Mesodermal cell (in vitro differentiated cells): ENCODE data around the gene MYH7B.

Experiments
- H3K27ac ChIP-seq: 2 replicates; pipeline ENCODE4 v1.7.0; 2013; ENCODE audit warnings: mild to moderate bottlenecking, low read depth, low read length, moderate library complexity; ENCODE audit not compliant: severe bottlenecking
- H3K36me3 ChIP-seq: 2 replicates; pipeline ENCODE4 v1.7.1; 2013; ENCODE audit warnings: mild to moderate bottlenecking, low read length, moderate library complexity; ENCODE audit not compliant: control insufficient read depth, insufficient read depth
- H3K4me1 ChIP-seq: one replicate; pipeline ENCODE4 v1.7.1; 2013; ENCODE audit warnings: mild to moderate bottlenecking, low read length; ENCODE audit not compliant: insufficient read depth, control insufficient read depth, poor library complexity, severe bottlenecking
- H3K4me3 ChIP-seq: 2 replicates; pipeline ENCODE4 v1.7.0; 2013; ENCODE audit warnings: low read length, control low read depth, mild to moderate bottlenecking; ENCODE audit not compliant: insufficient read depth, poor library complexity, severe bottlenecking; ENCODE audit errors: extremely low read depth
- H3K9me3 ChIP-seq: 2 replicates; pipeline ENCODE4 v1.7.1; 2013; ENCODE audit warnings: mild to moderate bottlenecking, low read length, moderate library complexity; ENCODE audit not compliant: control insufficient read depth
- WGBS, 2 experiments: methylation state at CpG; one replicate each; pipeline ENCODE4 v1.1.5; 2013; ENCODE audit warnings: missing lambda C conversion rate in 2 of 2; ENCODE audit not compliant: insufficient coverage in 2 of 2; 5-methylcytosine and 5-hydroxymethylcytosine counted together

Gene MYH7B

GRCh38 chr20:34977365-34978091, 21.9 kb downstream of the MYH7B start:
- H3K36me3 ChIP-seq, result no peaks in the 10 kb centered on the region
- H3K4me1 ChIP-seq, result no peaks in the 10 kb centered on the region
- H3K4me3 ChIP-seq, result no peak overlapping the region
- H3K27ac ChIP-seq, result no peak overlapping the region
- H3K9me3 ChIP-seq, result no peaks in the 10 kb centered on the region
- WGBS, 2 experiments, result 67 to 92% methylated on average over 9 of the region's 17 CpGs

DNA sequence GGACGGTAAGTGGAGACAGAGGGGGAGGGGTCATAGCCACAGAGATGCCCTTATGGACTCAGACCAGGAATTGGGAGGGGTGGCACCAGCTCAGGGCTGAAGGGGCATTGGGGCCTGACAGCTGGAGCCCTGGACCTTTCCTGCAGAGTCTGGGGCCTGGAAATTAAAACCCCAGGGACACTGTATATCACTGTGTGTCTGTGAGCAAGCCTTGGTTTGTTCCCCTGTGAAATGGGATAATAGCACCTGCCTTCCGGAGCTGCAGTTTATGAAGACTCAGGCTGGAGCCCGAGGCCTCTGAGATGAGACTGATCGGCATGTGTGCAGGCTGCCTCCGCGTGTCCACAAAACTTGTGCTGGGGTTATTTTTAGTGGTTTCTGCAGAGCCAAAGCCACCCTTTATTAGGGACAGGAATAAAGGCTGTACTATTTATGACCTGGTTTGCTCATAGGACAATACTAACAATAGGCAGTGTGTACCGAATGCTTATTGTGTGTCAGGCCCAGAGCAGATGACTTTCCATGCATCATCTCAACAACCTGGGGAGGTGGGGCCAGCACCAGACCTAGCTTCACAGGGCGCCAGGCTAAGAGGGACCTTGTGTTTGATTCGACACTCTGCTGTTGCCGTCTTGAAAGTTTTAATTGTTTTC, 22.6 kb downstream of the MYH7B start:
- WGBS, 2 experiments, result 91 to 94% methylated on average over 7 to 10 of the region's 10 CpGs
- Histone ChIP-seq H3K9me3 (no peaks in the 10 kb centered on the region), H3K4me3 (no peak overlapping the region), H3K27ac (no peak overlapping the region), H3K4me1 (no peaks in the 10 kb centered on the region), H3K36me3 (no peaks in the 10 kb centered on the region)

DNA sequence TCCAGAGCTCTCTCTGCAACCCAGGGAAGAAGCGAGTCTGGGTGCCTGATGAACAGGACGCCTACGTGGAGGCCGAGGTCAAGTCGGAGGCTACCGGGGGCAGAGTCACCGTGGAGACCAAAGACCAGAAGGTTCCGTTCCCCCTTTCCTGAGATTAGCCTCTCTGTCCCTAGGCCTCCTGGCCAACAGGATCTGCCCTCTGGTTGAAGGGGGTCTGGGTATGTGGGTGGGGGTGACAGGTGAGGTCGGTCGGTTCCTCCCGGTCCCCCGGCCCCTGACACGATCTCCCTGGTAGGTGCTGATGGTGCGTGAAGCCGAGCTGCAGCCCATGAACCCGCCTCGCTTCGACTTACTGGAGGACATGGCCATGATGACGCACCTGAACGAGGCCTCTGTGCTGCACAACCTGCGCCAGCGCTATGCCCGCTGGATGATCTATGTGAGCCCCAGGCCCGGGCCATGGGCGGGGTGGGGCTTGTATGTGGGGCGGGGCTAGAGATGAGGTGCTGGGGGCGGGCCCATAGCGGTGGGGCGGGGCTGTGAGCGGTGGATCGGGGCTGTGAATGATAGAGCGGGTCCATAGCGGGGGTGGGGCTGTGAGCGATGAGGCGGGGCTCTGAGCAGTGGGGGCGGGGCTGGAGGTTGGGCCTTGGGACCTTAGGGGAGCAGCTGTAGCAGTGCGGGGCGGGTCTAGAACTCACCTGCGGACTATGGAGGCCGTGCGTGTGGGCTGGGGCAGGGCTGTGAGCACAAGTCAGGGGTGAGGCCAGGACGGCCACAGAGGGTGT, 23.9 kb downstream of the MYH7B start:
- peaks cover 3% of the 10 kb centered on the region for H3K4me1 ChIP-seq
- H3K4me3 ChIP-seq, result no peak overlapping the region
- no peak overlapping the region for H3K27ac ChIP-seq
- WGBS, 2 experiments, result 92 to 98% methylated on average over 18 to 39 of the region's 42 CpGs
- H3K36me3 ChIP-seq, result no peaks in the 10 kb centered on the region
- no peaks in the 10 kb centered on the region for H3K9me3 ChIP-seq

DNA sequence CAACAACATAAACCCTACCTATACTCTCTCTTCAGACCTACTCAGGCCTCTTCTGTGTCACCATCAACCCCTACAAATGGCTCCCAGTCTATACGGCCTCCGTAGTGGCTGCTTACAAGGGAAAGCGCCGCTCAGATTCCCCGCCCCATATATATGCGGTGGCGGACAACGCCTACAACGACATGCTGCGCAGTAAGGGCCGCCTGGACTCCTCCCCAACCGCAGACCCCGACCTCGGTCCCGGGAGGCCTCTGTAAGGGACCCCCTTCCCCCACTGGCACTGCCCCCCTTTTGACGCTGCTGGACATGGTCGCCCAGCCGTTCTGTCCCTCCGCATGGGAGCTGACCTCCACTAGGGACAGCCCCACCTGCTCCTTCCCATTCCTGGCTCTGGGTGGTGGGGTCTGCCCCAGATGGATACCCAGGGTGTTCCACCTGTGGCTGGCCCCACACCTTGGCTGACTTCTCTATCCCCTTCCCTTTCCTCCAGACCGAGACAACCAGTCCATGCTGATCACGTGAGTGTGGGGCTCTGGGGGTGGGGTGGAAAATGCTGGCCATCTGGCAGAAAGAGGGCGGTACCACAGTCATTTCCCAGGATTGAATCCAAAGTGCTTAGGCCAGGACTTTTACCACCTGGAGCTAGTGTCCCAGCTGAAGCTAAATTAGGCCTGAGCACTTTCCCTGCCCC, 25.0 kb downstream of the MYH7B start:
- Histone ChIP-seq H3K27ac (no peak overlapping the region), H3K9me3 (no peaks in the 10 kb centered on the region), H3K4me3 (no peak overlapping the region), H3K4me1 (peaks cover 7% of the 10 kb centered on the region), H3K36me3 (no peaks in the 10 kb centered on the region)
- WGBS, 2 experiments, result 90 to 95% methylated on average over 17 to 21 of the region's 22 CpGs

DNA sequence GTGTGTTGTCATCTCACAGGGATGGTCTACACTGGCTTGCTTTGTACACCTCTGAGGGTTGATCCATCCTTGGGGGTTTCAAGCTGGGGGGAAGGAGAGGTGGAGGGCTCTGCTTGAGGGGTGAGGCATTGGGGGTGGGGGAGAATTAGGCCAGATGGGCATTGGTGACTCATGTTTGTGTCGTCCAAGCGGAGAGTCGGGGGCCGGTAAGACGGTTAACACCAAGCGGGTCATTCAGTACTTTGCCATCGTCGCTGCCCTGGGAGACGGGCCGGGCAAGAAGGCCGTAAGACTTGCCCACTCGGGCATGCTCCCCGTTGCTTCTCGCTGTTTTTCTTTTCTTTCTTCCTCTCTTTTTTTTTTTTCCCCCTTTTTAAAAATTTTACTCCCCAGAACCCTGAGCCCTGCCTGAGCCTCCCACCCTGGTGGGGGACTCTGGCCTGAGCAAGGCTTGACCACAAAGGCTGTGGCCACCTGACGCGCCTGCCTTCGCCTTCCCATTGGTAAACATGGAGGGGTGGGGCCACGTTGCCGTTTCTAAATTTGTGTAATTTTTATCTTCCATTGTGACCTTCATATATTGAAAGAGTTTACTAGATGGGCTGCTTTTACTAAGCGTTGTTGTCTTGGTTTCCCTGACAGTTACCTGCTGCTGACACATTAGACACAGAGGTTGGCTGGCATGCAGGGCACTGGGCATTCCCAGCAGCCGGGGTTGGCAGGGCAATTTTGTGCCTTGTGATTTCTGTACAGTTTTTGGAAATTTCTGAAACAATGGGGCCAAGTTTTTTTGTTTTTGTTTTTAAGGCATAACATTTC, 26.8 kb downstream of the MYH7B start:
- Histone ChIP-seq H3K9me3 (no peaks in the 10 kb centered on the region), H3K4me3 (no peak overlapping the region), H3K36me3 (no peaks in the 10 kb centered on the region), H3K4me1 (peaks cover 7% of the 10 kb centered on the region), H3K27ac (no peak overlapping the region)
- 87 to 91% methylated on average over 19 to 20 of the region's 21 CpGs for WGBS, 2 experiments

GRCh38 chr20:34983089-34983820, 27.6 kb downstream of the MYH7B start:
- Histone ChIP-seq H3K4me1 (peaks cover 7% of the 10 kb centered on the region), H3K27ac (no peak overlapping the region), H3K4me3 (no peak overlapping the region), H3K36me3 (no peaks in the 10 kb centered on the region), H3K9me3 (no peaks in the 10 kb centered on the region)
- WGBS, 2 experiments, result 66% methylated on average over 2 to 3 of the region's 5 CpGs

DNA sequence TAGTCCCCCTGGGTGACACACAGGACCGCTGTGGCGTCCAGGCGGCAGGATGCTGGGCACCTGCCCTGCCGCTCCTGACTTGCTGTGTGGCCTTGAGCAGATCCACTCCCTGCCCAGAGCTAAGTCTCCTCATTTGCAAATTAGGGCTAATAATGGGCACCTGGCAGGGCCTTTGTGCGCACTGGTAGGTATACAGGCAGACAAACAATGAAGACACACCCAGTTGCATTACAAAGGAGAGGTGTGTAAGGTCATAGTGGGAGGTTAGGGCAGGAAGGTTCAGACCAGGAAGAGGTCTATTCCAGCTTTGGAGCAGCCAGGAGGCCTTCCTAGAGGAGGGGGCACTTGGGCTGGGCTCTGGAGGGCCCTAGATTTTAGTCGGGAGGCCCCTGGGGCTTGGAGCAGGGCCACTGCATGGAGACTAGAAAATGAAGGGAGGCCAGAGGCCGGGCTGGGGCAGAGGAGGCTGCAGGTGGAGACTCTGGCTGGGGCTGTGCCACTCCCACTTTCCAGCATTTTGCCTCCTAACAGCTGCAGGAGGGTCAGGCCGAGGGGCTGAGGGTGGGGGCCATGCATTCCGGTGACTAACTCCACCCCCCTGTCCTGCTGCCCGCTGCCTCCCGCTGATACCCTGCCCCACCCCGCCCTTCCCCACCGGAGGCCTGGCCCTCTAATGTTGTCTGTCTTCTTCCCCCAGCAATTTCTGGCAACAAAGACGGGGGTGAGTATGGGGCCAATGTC, 28.5 kb downstream of the MYH7B start:
- WGBS, 2 experiments, result 32 to 40% methylated on average over 10 to 12 of the region's 14 CpGs
- Histone ChIP-seq H3K4me3 (no peak overlapping the region), H3K36me3 (no peaks in the 10 kb centered on the region), H3K4me1 (peaks cover 7% of the 10 kb centered on the region), H3K27ac (no peak overlapping the region), H3K9me3 (no peaks in the 10 kb centered on the region)

DNA sequence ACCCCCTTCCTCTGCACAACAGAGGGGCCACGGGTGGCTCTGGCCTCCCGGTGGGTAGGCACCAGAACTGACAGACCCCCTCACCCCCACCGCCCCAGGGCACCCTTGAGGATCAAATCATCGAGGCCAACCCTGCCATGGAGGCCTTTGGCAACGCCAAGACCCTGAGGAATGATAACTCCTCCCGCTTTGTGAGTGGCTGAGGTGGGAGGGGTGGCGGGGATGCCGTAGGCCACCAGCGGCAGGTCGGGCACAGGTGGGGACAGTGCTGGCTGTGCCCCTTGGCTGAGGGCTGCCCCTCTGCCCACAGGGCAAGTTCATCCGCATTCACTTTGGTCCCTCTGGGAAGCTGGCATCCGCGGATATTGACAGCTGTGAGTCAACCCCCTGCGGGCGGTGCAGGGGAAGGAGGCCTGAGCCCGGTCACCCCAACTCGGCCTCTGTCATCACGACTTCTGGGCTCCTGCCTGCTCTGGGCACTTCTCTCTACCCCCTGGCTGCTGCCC, 29.1 kb downstream of the MYH7B start:
- no peak overlapping the region for H3K27ac ChIP-seq
- H3K4me3 ChIP-seq, result no peak overlapping the region
- 72 to 74% methylated on average over 14 to 15 of the region's 18 CpGs for WGBS, 2 experiments

More for the DNA sequence above, 29.1 kb downstream of the MYH7B start:
- Histone ChIP-seq H3K36me3 (no peaks in the 10 kb centered on the region), H3K4me1 (peaks cover 7% of the 10 kb centered on the region), H3K9me3 (no peaks in the 10 kb centered on the region)
